Measurements from ENCODE around the gene TAF1A.

DNA sequence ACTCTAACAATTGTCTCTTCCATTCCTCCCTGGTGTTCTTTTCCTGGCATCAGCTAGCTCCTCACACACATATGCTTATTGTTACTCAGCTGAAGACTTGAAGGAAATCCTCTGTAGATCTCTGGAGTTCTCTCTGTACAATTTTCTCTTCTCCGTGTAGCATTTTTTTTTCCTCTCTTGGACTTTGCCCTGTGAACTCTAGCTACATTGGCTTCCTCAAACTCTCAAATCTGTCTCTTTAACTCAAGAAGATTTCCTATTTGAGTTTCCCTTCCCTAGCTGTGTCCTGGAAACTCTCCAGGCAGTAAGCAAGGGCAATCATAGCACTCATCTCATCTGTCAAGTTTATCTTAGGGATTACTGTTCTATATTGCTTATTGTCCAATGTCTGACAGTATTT, 23.9 kb upstream of the TAF1A start:
- TF ChIP-seq EZH2 (IDR thresholded peaks at IDR 0.05; ENCODE audit: borderline replicate concordance, low read length), result no peak
- TF ChIP-seq, protein P1, sequence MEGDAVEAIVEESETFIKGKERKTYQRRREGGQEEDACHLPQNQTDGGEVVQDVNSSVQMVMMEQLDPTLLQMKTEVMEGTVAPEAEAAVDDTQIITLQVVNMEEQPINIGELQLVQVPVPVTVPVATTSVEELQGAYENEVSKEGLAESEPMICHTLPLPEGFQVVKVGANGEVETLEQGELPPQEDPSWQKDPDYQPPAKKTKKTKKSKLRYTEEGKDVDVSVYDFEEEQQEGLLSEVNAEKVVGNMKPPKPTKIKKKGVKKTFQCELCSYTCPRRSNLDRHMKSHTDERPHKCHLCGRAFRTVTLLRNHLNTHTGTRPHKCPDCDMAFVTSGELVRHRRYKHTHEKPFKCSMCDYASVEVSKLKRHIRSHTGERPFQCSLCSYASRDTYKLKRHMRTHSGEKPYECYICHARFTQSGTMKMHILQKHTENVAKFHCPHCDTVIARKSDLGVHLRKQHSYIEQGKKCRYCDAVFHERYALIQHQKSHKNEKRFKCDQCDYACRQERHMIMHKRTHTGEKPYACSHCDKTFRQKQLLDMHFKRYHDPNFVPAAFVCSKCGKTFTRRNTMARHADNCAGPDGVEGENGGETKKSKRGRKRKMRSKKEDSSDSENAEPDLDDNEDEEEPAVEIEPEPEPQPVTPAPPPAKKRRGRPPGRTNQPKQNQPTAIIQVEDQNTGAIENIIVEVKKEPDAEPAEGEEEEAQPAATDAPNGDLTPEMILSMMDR (IDR thresholded peaks at IDR 0.05; ENCODE audit: low read length), result no peak
